Activated CD8-positive, alpha-beta memory T cell treated with anti-CD3 and anti-CD28 coated beads for 48 hours (primary cell): ENCODE data around the gene MEGF11.
"Not testable (repeated sequence)": the region's sequence is repeated elsewhere in the genome, so short reads cannot be mapped to it uniquely, and the experiment has no call there.

ENCODE experiments used
- DNase-seq, 3 experiments: peaks; one replicate each; pipeline ENCODE4 v3.0.0-alpha.2; 2020; ENCODE audit warnings: low read depth in 2 of 3, low spot score in 2 of 3

Gene MEGF11

DNA sequence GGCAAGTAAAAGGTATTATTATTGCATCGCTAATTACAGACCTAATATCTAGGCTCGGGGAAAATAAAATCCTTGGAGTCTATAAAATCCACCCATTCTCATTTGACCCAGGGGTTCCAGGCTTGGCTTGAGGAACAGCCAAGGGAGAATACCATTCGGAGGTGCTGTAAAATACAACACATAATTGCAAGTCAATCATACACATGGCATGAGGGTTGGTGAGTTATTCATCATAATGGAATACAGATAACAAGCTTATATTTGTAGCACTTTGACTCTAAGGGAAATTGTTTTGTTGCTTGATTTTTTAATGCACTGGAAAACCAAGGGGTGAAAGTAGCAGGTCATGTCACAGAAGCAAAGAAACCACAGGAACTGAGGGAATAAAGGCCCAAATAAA is 23.0 kb upstream of the MEGF11 start:
- DNase-seq: no peak

DNA sequence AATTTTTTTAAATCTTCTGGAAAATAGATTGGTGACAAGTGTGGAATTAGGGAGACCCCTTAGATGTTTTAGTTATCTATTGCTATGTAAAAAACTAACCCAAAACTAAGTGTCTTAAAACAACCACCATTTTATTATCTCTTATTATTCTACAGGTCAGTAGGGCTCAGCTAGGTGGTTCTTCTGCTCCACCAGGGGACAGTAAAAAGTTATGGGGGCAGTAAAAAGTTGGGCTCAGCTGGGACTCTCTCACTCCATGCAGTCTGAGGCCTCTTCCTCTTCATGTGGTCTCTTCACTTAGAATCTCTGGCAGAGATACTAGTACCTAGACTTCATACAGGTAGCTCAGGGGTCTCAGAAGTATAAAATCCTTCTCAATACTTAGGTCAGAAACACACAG is 21.8 kb upstream of the MEGF11 start:
- no peak for DNase-seq

DNA sequence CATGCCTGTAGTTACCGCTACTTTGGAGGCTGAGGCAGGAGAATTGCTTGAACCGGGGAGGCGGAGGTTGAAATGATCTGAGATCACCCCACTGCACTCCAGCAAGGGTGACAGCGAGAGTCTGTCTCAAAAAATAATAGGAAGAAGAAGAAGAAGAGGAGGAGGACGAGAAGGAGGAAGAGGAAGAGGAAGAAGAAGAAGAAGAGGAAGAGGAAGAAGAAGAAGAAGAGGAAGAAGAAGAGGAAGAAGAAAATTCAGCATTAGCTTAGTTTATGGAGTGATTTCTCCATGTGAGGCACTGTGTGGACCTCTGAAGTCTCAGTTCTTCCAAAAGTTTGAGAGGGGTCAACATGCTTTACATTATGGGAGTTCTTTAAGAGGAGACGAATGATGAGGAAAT is 17.4 kb upstream of the MEGF11 start:
- DNase-seq: no peak

DNA sequence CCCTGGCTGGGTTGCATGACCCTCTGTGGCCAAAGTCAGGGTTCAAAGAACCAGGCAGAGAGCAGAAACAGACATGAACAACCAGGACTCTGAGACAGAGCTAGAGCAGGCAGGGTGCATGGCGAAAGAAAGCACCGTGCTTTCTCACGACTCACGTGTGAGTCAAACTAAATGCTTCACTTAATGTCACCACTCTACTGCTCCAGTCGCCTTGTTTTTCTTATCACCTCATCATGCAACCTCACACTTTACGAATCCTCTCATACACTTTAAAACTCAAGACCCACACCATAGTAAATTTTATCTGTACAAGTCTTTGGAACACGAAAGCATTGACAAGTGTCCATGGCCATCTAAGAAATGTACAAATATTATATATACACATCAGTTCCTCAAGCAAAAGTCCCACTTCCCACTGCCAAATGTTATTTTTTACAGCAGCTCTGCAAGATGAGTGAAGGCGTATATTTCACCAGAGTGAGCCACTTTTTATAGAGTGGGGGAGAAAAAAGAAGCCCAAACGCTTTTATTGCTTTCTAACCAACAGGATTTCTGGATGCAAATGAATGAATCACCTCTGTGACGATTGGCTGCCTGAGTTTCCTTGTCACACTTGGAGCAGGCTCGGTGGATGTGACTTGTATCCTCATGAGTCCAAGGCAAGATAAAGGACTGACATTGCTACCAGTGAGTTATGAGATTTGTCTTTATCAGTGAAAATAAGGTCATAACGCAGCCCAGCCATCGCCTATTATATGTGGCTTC is 16.0 kb upstream of the MEGF11 start:
- no peak for DNase-seq

DNA sequence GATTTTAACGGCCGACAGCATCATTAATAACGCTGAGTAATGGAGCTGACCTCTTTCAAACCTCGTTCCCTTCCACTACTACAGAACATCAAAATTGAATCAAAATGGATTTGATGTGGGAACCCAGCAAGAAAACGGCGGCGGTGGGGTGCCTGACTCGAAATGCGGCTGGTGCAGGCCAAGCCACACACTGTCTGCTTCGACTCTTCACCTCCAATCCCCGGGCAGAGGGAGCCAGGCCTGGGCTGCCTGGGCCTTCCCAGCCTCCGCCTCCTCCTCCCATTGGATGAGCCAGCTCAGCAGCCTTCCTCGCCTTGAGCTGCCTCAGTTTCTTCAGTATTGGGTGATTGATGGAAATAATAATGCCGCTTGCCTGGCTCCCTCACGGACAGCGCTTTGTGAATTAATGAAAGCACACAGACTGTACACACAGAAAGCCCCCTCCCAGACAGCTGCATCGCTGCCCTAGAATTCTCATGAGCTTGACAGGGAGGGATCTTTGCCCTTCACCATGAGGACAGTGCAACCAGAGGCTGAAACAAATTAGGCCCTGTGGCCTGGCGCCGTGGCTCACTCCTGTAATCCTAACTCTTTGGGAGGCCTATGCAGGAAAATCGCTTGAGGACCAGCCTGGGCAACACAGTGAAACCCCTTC is 11.4 kb upstream of the MEGF11 start:
- DNase-seq: no peak

DNA sequence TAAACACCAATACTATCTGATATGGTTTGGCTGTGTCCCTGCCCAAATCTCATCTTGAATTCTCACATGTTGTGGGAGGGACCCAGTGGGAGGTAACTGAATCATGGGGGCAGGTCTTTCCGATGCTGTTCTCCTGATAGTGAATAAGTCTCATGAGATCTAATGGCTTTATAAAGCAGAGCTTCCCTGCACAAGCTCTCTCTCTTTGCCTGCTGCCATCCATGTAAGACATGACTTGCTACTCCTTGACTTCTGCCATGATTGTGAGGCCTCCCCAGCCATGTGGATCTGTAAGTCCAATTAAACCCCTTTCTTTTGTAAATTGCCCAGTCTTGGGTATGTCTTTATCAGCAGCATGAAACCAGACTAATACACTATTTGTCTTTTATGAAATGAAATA is 9.3 kb upstream of the MEGF11 start:
- DNase-seq: not testable (repeated sequence)

DNA sequence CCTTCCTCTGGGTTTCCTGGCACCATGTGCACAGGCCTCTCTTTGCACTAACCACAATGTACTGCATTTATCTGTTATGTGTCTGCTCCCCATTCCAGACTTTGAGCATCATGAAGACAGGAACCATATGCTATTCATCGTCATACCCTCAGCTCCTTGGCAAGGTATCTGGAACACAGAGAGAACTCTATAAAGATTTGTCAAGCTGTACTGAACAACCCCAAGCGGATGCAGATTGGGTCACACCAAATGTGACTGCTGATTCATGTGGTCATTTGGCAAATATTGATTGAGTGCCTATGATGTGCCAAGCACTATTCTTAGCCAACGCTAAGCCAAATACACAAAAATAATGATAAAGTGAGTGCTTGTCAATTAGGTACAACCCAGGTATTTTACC is 7.5 kb upstream of the MEGF11 start:
- DNase-seq: no peak

DNA sequence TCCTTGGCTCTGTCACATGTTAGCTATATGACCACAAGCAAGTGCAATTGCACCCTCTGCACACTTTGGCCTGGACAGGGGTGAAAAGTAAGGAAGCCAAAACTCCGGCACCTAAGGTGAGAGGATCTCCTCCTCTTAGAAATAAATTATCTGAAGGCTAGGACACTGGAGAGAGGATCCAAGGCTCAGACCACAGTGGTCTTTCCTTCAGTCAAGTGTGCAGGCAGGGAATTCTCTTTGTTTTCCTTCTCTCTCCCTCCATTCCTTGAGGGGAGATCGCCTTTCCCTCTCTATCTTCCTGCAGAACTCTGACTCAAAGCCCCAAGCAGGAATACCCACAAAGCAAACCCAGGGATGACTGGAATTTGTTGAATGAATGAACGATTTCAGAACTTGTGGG is 3.1 kb upstream of the MEGF11 start:
- no peak for DNase-seq

DNA sequence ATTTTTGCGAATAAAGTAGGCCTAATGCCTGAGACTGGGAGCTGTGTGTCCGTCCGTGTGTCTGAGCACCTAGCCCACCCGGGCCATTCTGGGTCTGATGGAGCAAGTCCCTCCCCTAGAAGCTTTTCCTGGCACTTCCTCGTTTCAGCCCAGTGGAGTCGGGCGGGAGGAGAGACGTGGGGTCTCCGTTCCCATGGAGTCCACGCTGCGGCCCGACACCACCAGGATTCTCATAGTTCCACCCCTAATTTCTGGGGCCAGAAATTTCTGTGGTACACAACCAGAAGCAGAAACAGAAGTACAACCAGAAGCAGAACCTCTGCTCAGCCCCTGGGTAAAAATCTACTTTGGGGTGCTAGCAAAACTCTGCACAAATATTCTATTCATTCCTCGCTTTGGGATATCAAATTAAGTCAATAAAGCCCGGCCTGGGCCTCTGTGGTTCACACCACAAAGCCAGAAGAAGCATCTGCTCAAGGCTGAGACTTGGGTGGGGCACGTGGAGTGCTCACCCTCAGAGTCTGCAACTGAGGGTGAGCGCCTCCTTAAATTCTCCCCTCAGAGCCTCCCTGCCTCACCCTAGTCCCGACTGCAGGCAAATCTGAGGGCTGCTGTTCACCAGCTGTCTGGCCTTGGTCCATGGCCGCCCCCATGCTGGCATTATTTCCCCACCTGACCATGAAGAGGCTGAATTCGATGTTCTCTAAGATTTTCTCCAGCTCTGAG is 1.6 kb upstream of the MEGF11 start:
- no peak for DNase-seq

DNA sequence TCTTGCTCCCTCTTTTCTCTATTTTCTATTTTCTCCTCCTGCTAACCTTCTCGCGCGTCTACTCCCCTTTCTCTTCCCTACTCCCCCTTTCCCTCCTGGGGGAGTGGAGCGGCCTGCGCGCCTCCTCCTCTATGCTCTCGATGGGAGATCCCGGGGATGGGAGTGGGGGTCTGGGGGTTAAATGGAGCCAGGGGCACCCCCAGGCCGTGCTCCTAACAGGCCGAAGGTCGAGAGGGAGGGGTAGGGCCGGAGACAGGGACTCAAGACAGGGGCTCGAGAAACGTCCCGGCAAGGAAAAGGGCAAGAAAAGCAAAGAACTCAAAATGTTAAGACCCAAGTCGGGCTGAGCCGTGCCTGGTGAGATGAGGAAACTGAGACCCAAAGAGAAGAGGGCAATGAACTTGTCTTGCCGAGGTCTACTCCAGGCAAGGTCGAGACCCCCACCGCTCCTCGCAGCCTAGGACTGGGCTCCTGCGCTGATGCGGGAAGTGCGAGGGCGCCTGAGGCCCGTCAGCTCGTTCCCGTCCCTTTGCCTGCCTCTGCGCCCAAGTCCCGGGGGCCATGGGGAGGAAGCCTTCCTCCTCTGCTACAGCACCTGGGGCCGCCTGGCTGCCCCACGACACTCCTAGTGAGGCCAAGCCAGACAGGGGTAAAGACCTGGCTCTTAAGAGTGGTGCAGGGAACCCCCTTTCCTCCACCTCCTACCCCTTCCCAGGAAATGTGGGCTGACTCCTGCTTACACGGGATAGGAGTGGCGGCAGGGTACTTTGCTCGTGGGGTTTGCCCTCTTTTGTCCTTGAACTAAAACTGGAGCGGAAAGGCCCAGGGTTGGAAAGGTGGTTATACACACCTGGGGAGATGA is 770 bp upstream of the MEGF11 start:
- no peak for DNase-seq

DNA sequence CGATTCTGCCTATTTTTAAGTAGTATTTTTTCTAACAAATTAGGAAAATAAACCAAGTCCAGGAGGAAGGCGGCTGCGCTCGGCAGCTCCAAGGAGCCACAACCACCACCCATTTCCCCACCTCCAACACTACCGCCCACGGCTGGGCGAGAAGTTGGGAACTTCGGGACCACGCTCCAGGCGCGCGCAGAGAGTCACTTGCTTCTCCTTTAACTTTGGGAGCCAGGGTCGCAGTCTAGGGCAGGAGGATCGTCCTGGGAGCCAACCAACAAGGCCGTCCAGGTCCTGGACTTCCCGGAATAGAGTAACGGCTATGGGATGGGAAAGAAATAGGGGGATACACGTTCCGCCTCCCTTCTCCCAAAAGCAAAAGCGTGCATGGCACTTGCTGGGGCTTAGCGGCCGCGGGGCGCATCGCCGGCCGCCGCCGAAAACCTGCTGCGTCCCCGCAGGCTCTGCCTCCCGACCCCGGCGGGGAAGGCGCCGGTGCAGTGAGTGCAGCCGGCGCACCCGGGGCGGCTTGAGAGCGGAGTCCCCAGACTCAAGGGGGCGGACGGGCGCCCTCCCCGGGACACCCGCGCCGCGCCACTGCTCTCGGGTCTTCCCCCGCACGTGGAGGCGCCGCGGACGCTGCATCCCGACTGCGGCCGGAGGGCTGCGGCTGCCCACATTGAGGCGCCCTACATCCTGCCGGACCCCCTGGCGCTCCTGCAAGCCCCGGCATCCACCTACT is 699 bp downstream of the MEGF11 start:
- no peak for DNase-seq

DNA sequence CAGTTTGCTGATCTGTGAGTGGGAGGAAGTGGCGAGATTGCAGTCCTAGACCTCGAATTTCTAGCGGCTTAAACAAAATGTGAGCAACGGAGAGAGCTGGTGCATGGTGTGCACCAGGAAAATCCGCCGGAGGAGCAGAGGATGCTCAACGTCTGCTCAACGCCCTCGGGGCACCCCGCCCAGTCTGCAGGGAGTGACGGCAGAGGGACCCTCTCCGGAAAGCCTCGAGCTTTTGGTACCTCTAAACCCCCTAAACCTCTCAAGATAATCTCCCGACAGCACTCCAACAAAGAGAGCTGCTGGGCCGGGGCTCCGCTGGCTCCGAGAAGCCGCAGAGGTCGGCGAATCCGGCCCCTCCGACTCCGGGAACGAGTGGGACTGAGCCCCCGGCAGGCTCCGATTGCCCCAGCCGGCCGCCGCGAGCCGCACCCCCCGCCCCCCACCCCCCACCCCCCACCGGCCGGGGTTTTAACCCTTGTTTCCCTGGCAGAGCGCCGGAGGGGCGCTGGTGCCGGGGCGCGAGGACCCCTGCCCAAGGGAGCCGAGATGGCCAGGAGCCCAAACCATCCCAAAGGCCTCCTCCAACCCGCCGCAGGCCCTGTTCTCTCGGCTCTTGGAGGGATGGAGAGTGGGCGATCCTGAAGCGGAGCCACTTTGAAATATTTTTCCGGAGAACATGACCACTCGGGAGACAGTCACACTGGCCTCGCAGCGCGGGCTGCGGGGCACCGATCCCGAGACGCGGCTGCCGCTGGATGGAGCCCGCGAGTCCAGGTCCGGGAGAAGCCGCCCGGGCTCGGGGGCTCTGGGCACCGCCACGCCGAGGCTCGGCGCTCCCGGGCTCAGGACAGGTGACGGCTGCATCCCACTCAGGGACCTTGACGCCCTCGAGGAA is 1.5 kb downstream of the MEGF11 start:
- DNase-seq: peak in 1 of 3 experiments; percentile 22

DNA sequence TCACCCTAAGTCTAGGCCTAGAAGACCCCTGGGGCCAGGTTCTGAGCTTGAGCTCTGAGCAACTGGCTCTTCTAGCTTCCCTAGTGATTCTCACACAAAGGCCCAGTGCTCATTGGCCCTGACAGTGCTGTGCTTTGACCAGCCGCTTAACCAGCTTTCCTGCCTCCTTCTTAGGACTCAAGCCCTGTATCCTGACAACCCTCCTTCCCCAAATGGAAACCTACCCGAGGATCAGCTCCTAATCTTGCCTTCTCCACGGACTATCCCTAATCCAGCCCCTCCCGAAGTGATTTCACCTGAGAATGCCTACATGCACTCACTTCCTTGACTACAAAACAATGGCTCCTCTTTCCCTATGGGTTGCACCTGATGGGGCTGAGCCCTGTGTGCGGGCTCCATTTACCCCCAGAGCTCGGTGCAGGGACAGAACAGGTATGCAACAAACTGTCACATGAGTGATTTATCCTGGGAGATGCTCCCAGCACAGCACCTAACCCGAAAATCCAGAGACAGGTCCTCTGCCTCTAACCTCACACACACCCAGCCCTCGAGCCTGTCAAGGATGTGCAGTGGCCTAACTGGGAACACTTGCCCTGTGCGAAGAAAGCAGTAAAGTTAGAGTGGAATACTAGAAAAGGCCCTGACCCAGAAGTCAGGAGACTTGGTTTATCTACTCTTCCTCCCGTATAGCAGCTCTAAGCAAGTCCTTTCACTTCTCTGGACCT is 2.3 kb downstream of the MEGF11 start:
- DNase-seq: no peak

DNA sequence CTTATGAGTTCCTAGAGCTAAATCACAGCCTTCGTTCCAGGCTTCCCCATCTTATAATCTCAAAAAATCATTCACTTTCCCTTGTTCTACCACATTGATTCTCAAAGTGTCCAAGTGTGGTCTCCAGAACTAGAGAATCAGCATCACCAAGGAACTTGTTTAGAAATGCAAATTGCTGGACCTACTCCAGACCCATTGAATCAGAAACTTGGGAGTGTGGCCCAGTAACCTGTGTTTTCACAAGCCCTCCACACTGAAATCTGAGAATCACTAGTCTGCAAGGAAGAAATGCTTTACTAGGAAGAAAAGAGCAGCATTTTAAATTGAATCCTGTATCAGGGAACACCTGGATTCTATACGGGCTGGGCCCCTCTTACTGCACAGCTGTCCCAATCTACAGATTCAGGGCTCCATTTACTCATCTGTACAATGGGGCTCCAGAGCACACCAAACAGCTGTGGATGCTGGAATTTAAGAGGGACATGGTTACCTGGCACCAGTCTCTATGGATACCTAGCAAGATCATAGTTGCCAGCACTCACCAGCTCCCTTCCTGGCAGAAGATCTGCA is 3.9 kb downstream of the MEGF11 start:
- DNase-seq: no peak

DNA sequence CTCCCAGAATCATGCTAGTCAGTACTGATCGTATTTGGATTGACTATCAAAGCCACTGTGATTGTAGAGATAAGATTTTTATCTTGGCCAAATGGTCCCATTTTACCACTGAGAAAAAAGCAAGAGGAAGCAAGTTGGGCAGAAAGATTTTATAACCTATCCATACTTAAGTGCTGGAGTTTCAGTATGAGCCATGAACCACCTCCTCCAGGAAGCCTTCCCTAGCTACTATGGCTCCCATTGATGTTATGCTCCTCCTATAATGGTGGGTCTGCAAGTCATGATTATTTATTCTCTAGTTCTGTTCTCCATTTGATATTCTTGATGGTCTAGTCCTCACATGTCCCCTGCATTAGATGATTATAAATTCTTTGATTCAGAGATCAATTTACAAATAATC is 6.6 kb downstream of the MEGF11 start:
- no peak for DNase-seq

DNA sequence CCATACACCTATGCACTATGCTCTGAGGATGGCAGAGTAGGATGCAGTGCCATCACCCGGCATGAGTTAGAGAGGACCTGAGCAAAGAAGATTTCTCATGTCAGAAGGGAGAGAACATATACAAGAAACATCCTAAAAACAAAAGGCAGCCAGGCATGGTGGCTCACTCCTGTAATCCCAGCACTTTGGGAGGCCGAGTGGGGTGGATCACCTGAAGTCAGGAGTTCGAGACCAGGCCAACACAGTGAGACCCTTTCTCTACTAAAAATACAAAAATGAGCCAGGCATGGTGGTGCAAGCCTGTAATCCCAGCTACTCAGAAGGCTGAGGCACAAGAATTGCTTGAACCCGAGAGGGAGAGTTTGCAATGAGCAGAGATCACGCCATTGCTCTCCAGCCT is 7.7 kb downstream of the MEGF11 start:
- not testable (repeated sequence) for DNase-seq

DNA sequence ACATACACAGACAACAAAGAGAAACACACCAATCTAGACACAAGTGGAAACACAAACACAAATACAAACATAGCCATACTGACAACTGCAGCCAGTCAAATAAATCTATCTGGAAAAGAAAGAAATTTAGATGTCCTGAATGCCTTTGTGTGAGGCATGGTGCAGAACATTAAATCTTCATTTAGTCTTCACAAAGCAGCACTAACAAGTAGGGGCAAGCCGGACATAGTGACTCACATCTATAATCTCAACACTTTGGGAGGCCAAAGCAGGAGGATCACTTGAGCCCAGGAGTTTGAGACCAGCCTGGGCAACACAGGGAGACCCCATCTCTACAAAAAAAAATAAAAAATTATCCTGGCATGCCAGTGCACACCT is 11.7 kb downstream of the MEGF11 start:
- DNase-seq: no peak

DNA sequence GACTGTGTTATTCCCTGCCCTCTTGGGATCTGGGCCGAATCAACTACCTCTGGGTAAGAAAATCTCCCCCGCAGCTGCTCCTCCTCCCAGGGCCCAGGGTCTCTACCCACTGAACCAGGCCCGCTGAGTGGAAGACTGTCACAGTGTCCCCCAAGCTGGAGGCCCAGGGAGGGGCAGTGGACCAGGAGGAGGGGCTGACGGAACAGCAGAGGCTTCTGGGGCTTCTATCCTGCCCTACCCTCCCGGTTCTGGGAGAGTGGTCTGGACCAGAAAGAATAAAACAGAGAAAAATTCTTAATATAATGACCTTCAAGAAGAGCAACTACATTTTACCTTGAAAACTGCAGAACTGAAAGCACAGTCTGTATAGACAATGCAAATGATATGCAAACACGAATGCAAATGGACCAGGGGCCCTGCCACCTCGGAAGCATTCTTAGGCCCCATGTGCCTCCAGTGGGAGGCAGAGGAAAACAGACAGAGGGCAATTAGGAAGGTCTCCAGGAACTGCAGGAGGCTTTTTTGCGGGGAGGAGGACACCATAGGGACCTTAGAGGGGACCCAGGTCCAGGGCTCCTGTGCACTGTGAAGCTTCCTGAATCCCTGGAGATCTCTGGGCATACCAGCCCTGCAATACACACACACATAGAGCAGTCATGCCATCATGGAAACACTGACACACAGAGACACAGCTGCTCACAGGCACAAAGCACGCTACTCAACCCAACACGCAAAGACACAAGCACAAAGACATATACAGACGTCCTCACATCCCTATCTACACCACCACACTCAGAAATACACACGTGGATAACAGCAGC is 12.3 kb downstream of the MEGF11 start:
- DNase-seq: no peak
